ENCODE results near the gene IREB2.
"Not testable (repeated sequence)": the region's sequence is repeated elsewhere in the genome, so short reads cannot be mapped to it uniquely, and the experiment has no call there.

Gene IREB2

GRCh38 chr15:78404796-78405195, 33.2 kb upstream of the IREB2 start:
- not testable (repeated sequence) for H3K4me3 ChIP-seq (ENCODE audit: low read depth, low read length); DNase-seq (ENCODE audit: low read depth)

GRCh38 chr15:78405336-78405924, 32.6 kb upstream of the IREB2 start:
- DNase-seq (ENCODE audit: low read depth), result no peak
- H3K4me3 ChIP-seq (ENCODE audit: low read depth, low read length), result no peak overlapping the region

GRCh38 chr15:78406016-78406585, 31.9 kb upstream of the IREB2 start:
- H3K4me3 ChIP-seq (ENCODE audit: low read depth, low read length), result no peak overlapping the region
- no peak for DNase-seq (ENCODE audit: low read depth)

GRCh38 chr15:78407608-78408354, 30.2 kb upstream of the IREB2 start:
- DNase-seq (ENCODE audit: low read depth), result no peak
- H3K4me3 ChIP-seq (ENCODE audit: low read depth, low read length), result no peak overlapping the region

GRCh38 chr15:78408355-78408640, 29.7 kb upstream of the IREB2 start:
- H3K4me3 ChIP-seq (ENCODE audit: low read depth, low read length), result no peak overlapping the region
- no peak for DNase-seq (ENCODE audit: low read depth)

GRCh38 chr15:78408961-78409360, 29.1 kb upstream of the IREB2 start:
- no peak overlapping the region for H3K4me3 ChIP-seq (ENCODE audit: low read depth, low read length)
- no peak for DNase-seq (ENCODE audit: low read depth)

- DNase-seq (ENCODE audit: low read depth), result no peak
- no peak overlapping the region for H3K4me3 ChIP-seq (ENCODE audit: low read depth, low read length)
These were observed 27.0 kb upstream of the IREB2 start for GRCh38 chr15:78411061-78411460.

- DNase-seq (ENCODE audit: low read depth), result no peak
- H3K4me3 ChIP-seq (ENCODE audit: low read depth, low read length), result no peak overlapping the region
These were observed 23.3 kb upstream of the IREB2 start for GRCh38 chr15:78414621-78415250.

- no peak overlapping the region for H3K4me3 ChIP-seq (ENCODE audit: low read depth, low read length)
- DNase-seq (ENCODE audit: low read depth), result no peak
These were observed 22.7 kb upstream of the IREB2 start for GRCh38 chr15:78415284-78415683.

- no peak for DNase-seq (ENCODE audit: low read depth)
- no peak overlapping the region for H3K4me3 ChIP-seq (ENCODE audit: low read depth, low read length)
These were observed 20.0 kb upstream of the IREB2 start for GRCh38 chr15:78417754-78418630.

GRCh38 chr15:78418686-78419085, 19.3 kb upstream of the IREB2 start:
- DNase-seq (ENCODE audit: low read depth), result no peak
- no peak overlapping the region for H3K4me3 ChIP-seq (ENCODE audit: low read depth, low read length)

GRCh38 chr15:78419367-78419766, 18.6 kb upstream of the IREB2 start:
- no peak overlapping the region for H3K4me3 ChIP-seq (ENCODE audit: low read depth, low read length)
- DNase-seq (ENCODE audit: low read depth), result no peak

- H3K4me3 ChIP-seq (ENCODE audit: low read depth, low read length), result no peak overlapping the region
These were observed 17.8 kb upstream of the IREB2 start for GRCh38 chr15:78420220-78420619.

GRCh38 chr15:78420766-78421165, 17.2 kb upstream of the IREB2 start:
- no peak overlapping the region for H3K4me3 ChIP-seq (ENCODE audit: low read depth, low read length)
- no peak for DNase-seq (ENCODE audit: low read depth)

More at GRCh38 chr15:78420220-78420619, 17.8 kb upstream of the IREB2 start:
- DNase-seq (ENCODE audit: low read depth), result no peak

GRCh38 chr15:78421238-78421965, 16.6 kb upstream of the IREB2 start:
- DNase-seq (ENCODE audit: low read depth), result no peak
- H3K4me3 ChIP-seq (ENCODE audit: low read depth, low read length), result no peak overlapping the region

- no peak for DNase-seq (ENCODE audit: low read depth)
These were observed 15.3 kb upstream of the IREB2 start for GRCh38 chr15:78422571-78423340.

GRCh38 chr15:78424673-78425072, 13.3 kb upstream of the IREB2 start:
- no peak overlapping the region for H3K4me3 ChIP-seq (ENCODE audit: low read depth, low read length)
- DNase-seq (ENCODE audit: low read depth), result no peak

More at GRCh38 chr15:78422571-78423340, 15.3 kb upstream of the IREB2 start:
- no peak overlapping the region for H3K4me3 ChIP-seq (ENCODE audit: low read depth, low read length)

GRCh38 chr15:78425643-78426042, 12.4 kb upstream of the IREB2 start:
- no peak overlapping the region for H3K4me3 ChIP-seq (ENCODE audit: low read depth, low read length)
- no peak for DNase-seq (ENCODE audit: low read depth)
